GM19468 (cell line): ENCODE measurements around the gene AHRR.
"Not testable (repeated sequence)": the region's sequence is repeated elsewhere in the genome, so short reads cannot be mapped to it uniquely, and the experiment has no call there.

ENCODE experiments used
- ATAC-seq: cut with Tn5 transposase; IDR thresholded peaks from one replicate; pipeline ENCODE4 v1.9.1; 2021; ENCODE audit warnings: mild to moderate bottlenecking, moderate library complexity, moderate number of reproducible peaks; ENCODE audit not compliant: unreplicated experiment; ENCODE audit errors: extremely low read depth

The AHRR gene

GRCh38 chr5:360257-361027, 38.9 kb downstream of the AHRR start:
- no peak for ATAC-seq

- no peak for ATAC-seq
Measured at GRCh38 chr5:362189-362588, 40.7 kb downstream of the AHRR start.

- no peak for ATAC-seq
Measured at GRCh38 chr5:362978-363765, 41.7 kb downstream of the AHRR start.

GRCh38 chr5:364497-364896, 43.0 kb downstream of the AHRR start:
- ATAC-seq, result no peak

GRCh38 chr5:366541-367357, 45.2 kb downstream of the AHRR start:
- no peak for ATAC-seq

- no peak for ATAC-seq
Measured at GRCh38 chr5:367358-368130, 46.0 kb downstream of the AHRR start.

- ATAC-seq, result peak; percentile 23
Measured at GRCh38 chr5:368183-369084, 46.9 kb downstream of the AHRR start.

- no peak for ATAC-seq
Measured at GRCh38 chr5:369151-369868, 47.8 kb downstream of the AHRR start.

GRCh38 chr5:369869-370236, 48.3 kb downstream of the AHRR start:
- not testable (repeated sequence) for ATAC-seq

- ATAC-seq, result no peak
Measured at GRCh38 chr5:370311-370958, 48.9 kb downstream of the AHRR start.

GRCh38 chr5:370959-371810, 49.7 kb downstream of the AHRR start:
- ATAC-seq, result no peak

- no peak for ATAC-seq
Measured at GRCh38 chr5:371811-372555, 50.5 kb downstream of the AHRR start.

- ATAC-seq, result no peak
Measured at GRCh38 chr5:372556-372995, 51.1 kb downstream of the AHRR start.

GRCh38 chr5:372996-373709, 51.6 kb downstream of the AHRR start:
- ATAC-seq, result no peak

GRCh38 chr5:373710-374602, 52.4 kb downstream of the AHRR start:
- ATAC-seq, result no peak
